GM12878 (cell line): ENCODE data around the gene OSBPL2.

Source experiments
- ASH2L ChIP-seq: fragments of 300-600, 200-600 bp; sonication (generic); IDR thresholded peaks from 2 replicates; pipeline ENCODE4 v1.6.1; 2017; ENCODE audit warnings: low read depth, mild to moderate bottlenecking, borderline replicate concordance
- CBX5 ChIP-seq: sonication (generic); IDR thresholded peaks from 2 replicates; pipeline ENCODE4 v1.6.1; 2016; ENCODE audit warnings: low read depth, moderate library complexity, mild to moderate bottlenecking, inconsistent platforms
- CEBPZ ChIP-seq: fragments of 150-350 bp; IDR thresholded peaks from 2 replicates; pipeline ENCODE4 v1.6.1; 2016; ENCODE audit warnings: low read depth, low read length
- E4F1 ChIP-seq: fragments of 450-650 bp; IDR thresholded peaks from 2 replicates; pipeline ENCODE4 v1.6.1; 2018; ENCODE audit warnings: borderline replicate concordance, mild to moderate bottlenecking; ENCODE audit not compliant: partially characterized antibody
- NRF1 ChIP-seq: conservative IDR thresholded peaks from 2 replicates; pipeline ENCODE4 v1.6.1; 2011; ENCODE audit warnings: mild to moderate bottlenecking, low read depth, low read length, improper control_type of control experiment
- POLR2AphosphoS5 ChIP-seq: IDR thresholded peaks from 2 replicates; pipeline ENCODE4 v1.6.1; 2011; ENCODE audit warnings: mild to moderate bottlenecking, low read length, inconsistent platforms
- SIN3A ChIP-seq: IDR thresholded peaks from 2 replicates; pipeline ENCODE4 v1.6.1; 2012; ENCODE audit warnings: low read depth, low read length, improper control_type of control experiment
- TAF1 ChIP-seq: IDR thresholded peaks from 2 replicates; pipeline ENCODE4 v1.6.1; 2011; ENCODE audit warnings: mild to moderate bottlenecking, low read depth, low read length, borderline replicate concordance
- TCF12 ChIP-seq: IDR thresholded peaks from 2 replicates; pipeline ENCODE4 v1.6.1; 2011; ENCODE audit warnings: low read depth, mild to moderate bottlenecking, low read length
- YY1 ChIP-seq: IDR thresholded peaks from 2 replicates; pipeline ENCODE4 v1.6.1; 2011; ENCODE audit warnings: low read depth, mild to moderate bottlenecking, low read length
- ZBTB4 ChIP-seq: fragments of 450-650 bp; formaldehyde crosslinking; IDR thresholded peaks from 2 replicates; pipeline ENCODE4 v1.4.0; 2022; ENCODE audit warnings: mild to moderate bottlenecking, moderate library complexity
- ZSCAN29 ChIP-seq: fragments of 450-650 bp; IDR thresholded peaks from 2 replicates; pipeline ENCODE4 v1.6.1; 2017; ENCODE audit warnings: mild to moderate bottlenecking, moderate library complexity
- TF ChIP-seq, protein P1 (sequence below), 3 experiments: IDR thresholded peaks in 2 of 3; conservative IDR thresholded peaks in 1 of 3; 2 replicates each; pipeline ENCODE4 v1.5.1; 2011; ENCODE audit warnings: low read depth in 3 of 3, low read length in 3 of 3, mild to moderate bottlenecking in 3 of 3, control low read depth in 2 of 3, moderate library complexity in 2 of 3, inconsistent platforms in 1 of 3, mixed read lengths in 1 of 3; ENCODE audit not compliant: control insufficient read depth in 2 of 3, insufficient read depth in 1 of 3; ENCODE audit errors: extremely low read depth in 1 of 3
- TF ChIP-seq, protein P2 (sequence below): IDR thresholded peaks from 2 replicates; pipeline ENCODE4 v1.6.1; 2012; ENCODE audit warnings: low read depth, low read length, improper control_type of control experiment

DNA sequence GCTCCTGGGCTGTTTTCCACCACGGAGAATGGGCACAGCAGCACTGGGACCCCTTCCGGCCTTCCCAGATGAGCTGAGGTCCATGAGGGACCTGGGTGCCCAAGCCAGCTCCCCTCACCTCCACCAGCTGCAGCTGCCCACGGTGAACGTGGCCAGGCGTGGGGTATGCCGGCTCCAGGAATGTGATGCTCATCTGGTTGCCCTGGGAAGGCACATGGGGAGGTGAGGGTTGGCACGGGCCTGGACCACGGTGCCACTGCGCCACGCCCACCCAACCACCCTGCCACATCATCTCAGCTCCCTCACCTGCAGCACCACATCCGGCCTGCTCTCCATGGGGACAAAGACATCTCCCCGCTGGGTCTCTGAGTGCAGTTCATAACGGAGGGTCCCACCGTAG lies 88.2 kb downstream of the OSBPL2 start:
- TF ChIP-seq SIN3A (no peak), YY1 (no peak), TCF12 (no peak), CBX5 (no peak), TAF1 (no peak), ASH2L (no peak), E4F1 (no peak), NRF1 (no peak), ZBTB4 (CRISPR knock-in tag) (no peak), POLR2AphosphoS5 (no peak), ZSCAN29 (no peak), CEBPZ (no peak)
- TF ChIP-seq, protein P1, sequence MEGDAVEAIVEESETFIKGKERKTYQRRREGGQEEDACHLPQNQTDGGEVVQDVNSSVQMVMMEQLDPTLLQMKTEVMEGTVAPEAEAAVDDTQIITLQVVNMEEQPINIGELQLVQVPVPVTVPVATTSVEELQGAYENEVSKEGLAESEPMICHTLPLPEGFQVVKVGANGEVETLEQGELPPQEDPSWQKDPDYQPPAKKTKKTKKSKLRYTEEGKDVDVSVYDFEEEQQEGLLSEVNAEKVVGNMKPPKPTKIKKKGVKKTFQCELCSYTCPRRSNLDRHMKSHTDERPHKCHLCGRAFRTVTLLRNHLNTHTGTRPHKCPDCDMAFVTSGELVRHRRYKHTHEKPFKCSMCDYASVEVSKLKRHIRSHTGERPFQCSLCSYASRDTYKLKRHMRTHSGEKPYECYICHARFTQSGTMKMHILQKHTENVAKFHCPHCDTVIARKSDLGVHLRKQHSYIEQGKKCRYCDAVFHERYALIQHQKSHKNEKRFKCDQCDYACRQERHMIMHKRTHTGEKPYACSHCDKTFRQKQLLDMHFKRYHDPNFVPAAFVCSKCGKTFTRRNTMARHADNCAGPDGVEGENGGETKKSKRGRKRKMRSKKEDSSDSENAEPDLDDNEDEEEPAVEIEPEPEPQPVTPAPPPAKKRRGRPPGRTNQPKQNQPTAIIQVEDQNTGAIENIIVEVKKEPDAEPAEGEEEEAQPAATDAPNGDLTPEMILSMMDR (IDR thresholded peaks at IDR 0.05 in 2 of 3, conservative IDR thresholded peaks at IDR 0.05 in 1 of 3; ENCODE audit: control insufficient read depth in 2 of 3, extremely low read depth in 1 of 3, insufficient read depth in 1 of 3, low read depth in 3 of 3, low read length in 3 of 3), result no peak
- TF ChIP-seq, protein P2, sequence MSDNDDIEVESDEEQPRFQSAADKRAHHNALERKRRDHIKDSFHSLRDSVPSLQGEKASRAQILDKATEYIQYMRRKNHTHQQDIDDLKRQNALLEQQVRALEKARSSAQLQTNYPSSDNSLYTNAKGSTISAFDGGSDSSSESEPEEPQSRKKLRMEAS, result no peak
